CD4-positive, alpha-beta memory T cell (primary cell): ENCODE results near the gene ADGRG1. TPM values are rescaled to one million over a fixed set of nuclear protein-coding genes. Genes with fewer than 3 reads are reported as not detected.
A peak's percentile ranks its signal among the peaks of the same experiment; 100 is the strongest.

Experiments used
- CTCF ChIA-PET: fragments of 350-600 bp; sonication (Branson Sonifier 250); formaldehyde crosslinking; loops from one replicate; lab custom pipeline; 2021; ENCODE audit warnings: inconsistent platforms; ENCODE audit not compliant: partially characterized antibody; lab: Charles Lee
- POLR2A ChIA-PET: fragments of 350-600 bp; sonication (Branson Sonifier 250); formaldehyde crosslinking; loops from one replicate; lab custom pipeline; 2021; ENCODE audit not compliant: partially characterized antibody; lab: Charles Lee
- DNase-seq, 5 donors: peaks; one replicate each; pipeline versions ENCODE4 v3.0.0 to v3.0.0-alpha.2; 2020 to 2022; ENCODE audit warnings: mixed read lengths in 1 of 5
- H3K27ac ChIP-seq: one replicate; pipeline ENCODE4 v1.7.0; 2013; ENCODE audit warnings: low read depth, low read length
- H3K27me3 ChIP-seq: 2 replicates; pipeline ENCODE4 v1.7.0; 2013; ENCODE audit warnings: mild to moderate bottlenecking, low read length, moderate library complexity; ENCODE audit not compliant: insufficient read depth
- H3K36me3 ChIP-seq: 2 replicates; pipeline ENCODE4 v1.7.0; 2013; ENCODE audit warnings: mild to moderate bottlenecking, low read length, moderate library complexity; ENCODE audit not compliant: insufficient read depth
- H3K4me1 ChIP-seq: 2 replicates; pipeline ENCODE4 v1.7.0; 2013; ENCODE audit warnings: mild to moderate bottlenecking, low read length, moderate library complexity; ENCODE audit not compliant: insufficient read depth
- H3K4me3 ChIP-seq, 2 donors: one replicate each; pipeline ENCODE4 v1.7.0; 2013; ENCODE audit warnings: low read length in 2 of 2, mild to moderate bottlenecking in 1 of 2
- H3K9me3 ChIP-seq, 2 donors: one replicate each; pipeline ENCODE4 v1.7.0; 2013; ENCODE audit warnings: low read length in 2 of 2, control low read depth in 1 of 2; ENCODE audit not compliant: control insufficient read depth in 1 of 2
- H3K27ac Mint-ChIP-seq, 7 donors: one replicate each; pipeline ENCODE4 v1.8.0; 2020 to 2021; ENCODE audit warnings: mixed read lengths in 7 of 7, mild to moderate bottlenecking in 6 of 7, inconsistent platforms in 3 of 7, moderate library complexity in 3 of 7
- H3K27me3 Mint-ChIP-seq, 2 donors: one replicate each; pipeline ENCODE4 v1.8.0; 2020 to 2021; ENCODE audit warnings: mixed read lengths in 2 of 2
- H3K36me3 Mint-ChIP-seq, 2 donors: one replicate each; pipeline ENCODE4 v1.8.0; 2020 to 2021; ENCODE audit warnings: mixed read lengths in 2 of 2, inconsistent platforms in 1 of 2, mild to moderate bottlenecking in 1 of 2
- H3K4me1 Mint-ChIP-seq, 4 donors: one replicate each; pipeline ENCODE4 v1.8.0; 2020 to 2021; ENCODE audit warnings: mixed read lengths in 4 of 4, mild to moderate bottlenecking in 1 of 4
- H3K4me3 Mint-ChIP-seq, 8 donors: one replicate each; pipeline ENCODE4 v1.8.0; 2020 to 2021; ENCODE audit warnings: mixed read lengths in 8 of 8, mild to moderate bottlenecking in 7 of 8, moderate library complexity in 6 of 8, inconsistent platforms in 3 of 8
- H3K9me3 Mint-ChIP-seq, 8 donors: one replicate each; pipeline ENCODE4 v1.8.0; 2020 to 2021; ENCODE audit warnings: mixed read lengths in 8 of 8, mild to moderate bottlenecking in 5 of 8, inconsistent platforms in 3 of 8, moderate library complexity in 1 of 8
- intact Hi-C: fragments of 100-400 bp; cut with micrococcal nuclease; formaldehyde crosslinking; loops from one replicate; pipeline ENCODE4 v1.15.1; 2023
- polyA plus RNA-seq, 2 donors: library from polyadenylated mRNA; unstranded; fragments of 300-500 nt; fragmentation: Illumina TruSeq; gene quantifications; one replicate each; pipeline ENCODE4 v1.2.3, GENCODE V29; 2021
- total RNA-seq, 2 experiments: library from RNA; stranded (reverse); gene quantifications; one replicate each; pipeline ENCODE4 v1.2.3, GENCODE V29; 2021

ADGRG1 gene
- total and polyA plus RNA-seq, 4 experiments from 2014 or later, result 0.33 to 0.53 (median 0.41) TPM; not detected in 1

DNA sequence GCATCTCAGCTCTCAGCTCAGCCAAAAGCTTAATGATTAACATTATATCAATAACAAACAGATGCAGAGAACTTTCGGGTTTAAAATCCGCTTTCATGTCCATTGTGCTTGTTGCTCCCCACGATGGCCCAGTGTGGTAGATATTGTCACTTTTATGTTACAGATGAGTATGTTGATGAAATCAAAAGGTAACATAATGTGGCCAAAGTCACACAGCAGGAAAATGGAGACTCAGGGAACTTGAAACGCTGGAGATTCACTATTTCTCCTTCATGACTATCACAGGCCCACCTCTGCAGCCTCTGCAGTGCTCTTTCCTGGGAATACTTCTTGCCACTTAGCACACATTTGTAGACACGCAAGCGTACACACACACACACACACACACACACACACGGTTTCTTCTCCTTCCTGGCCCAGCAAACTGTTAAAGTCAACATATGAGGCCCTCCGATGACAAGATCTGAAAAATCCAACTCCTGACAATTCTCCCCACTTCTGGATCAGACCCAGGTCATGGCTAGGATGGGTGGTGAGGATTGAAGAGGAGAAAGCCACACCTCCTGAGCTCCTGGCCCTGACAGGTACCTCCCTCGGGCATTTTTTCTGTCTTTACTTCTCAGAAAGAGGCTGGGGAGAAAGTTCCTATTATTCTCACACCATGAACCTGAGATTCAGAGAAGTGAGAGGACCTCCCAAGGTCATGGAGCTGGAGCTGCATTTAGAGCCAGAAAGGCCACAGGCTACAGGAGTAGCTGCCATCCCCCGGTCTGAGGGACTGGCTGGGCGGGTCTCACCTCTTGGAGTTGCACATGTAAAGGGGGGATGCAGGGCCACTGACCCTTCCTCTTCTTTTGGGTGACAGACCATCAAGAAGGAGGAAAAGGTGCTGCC, 75.8 kb downstream of the ADGRG1 start:
- Mint-ChIP-seq H3K4me3 (no peak overlapping the region), H3K9me3 (peaks cover 0 to 3% (median 0%) of the 10 kb centered on the region in 8 donors), H3K4me1 (no peaks in the 10 kb centered on the region), H3K36me3 (no peaks in the 10 kb centered on the region), H3K27ac (peak overlapping the region in 1 of 7 donors; percentile 1), H3K27me3 (peaks cover 0 to 9% of the 10 kb centered on the region in 2 donors)
- intact Hi-C loops, result no loop called here
- CTCF ChIA-PET, result interaction anchor here (0.6 kb wide), 1 partner anchor 1255 kb away, joined by 3 read pairs; no protein-coding TSS in a partner anchor
- POLR2A ChIA-PET, result no interaction called here
- Histone ChIP-seq H3K27me3 (no peaks in the 10 kb centered on the region), H3K4me1 (no peaks in the 10 kb centered on the region), H3K4me3 (no peak overlapping the region), H3K9me3 (no peaks in the 10 kb centered on the region), H3K27ac (no peak overlapping the region), H3K36me3 (no peaks in the 10 kb centered on the region)
- no peak for DNase-seq

- Histone ChIP-seq H3K27me3 (no peaks in the 10 kb centered on the region), H3K27ac (no peak overlapping the region), H3K4me3 (no peak overlapping the region), H3K36me3 (no peaks in the 10 kb centered on the region), H3K9me3 (no peaks in the 10 kb centered on the region), H3K4me1 (no peaks in the 10 kb centered on the region)
- Mint-ChIP-seq H3K4me1 (no peaks in the 10 kb centered on the region), H3K4me3 (no peak overlapping the region), H3K27ac (no peak overlapping the region), H3K9me3 (peaks cover 0 to 3% (median 0%) of the 10 kb centered on the region in 8 donors), H3K27me3 (peaks cover 0 to 9% of the 10 kb centered on the region in 2 donors), H3K36me3 (no peaks in the 10 kb centered on the region)
- ChIA-PET CTCF (no interaction called here), POLR2A (no interaction called here)
- intact Hi-C loops, result no loop called here
- no peak for DNase-seq
Measured at GRCh38 chr16:57704905-57705852, 76.7 kb downstream of the ADGRG1 start.

- Histone ChIP-seq H3K27me3 (no peaks in the 10 kb centered on the region), H3K9me3 (no peaks in the 10 kb centered on the region), H3K4me3 (no peak overlapping the region), H3K36me3 (no peaks in the 10 kb centered on the region), H3K4me1 (no peaks in the 10 kb centered on the region), H3K27ac (no peak overlapping the region)
- H3K9me3 Mint-ChIP-seq, result peaks cover 0 to 3% (median 0%) of the 10 kb centered on the region in 8 donors
- no peak overlapping the region for H3K4me3 Mint-ChIP-seq
- no peaks in the 10 kb centered on the region for H3K36me3 Mint-ChIP-seq
- peaks cover 0 to 9% of the 10 kb centered on the region in 2 donors for H3K27me3 Mint-ChIP-seq
- POLR2A ChIA-PET, result no interaction called here
- H3K4me1 Mint-ChIP-seq, result no peaks in the 10 kb centered on the region
- DNase-seq, result no peak
- CTCF ChIA-PET, result no interaction called here
- intact Hi-C loops, result no loop called here
- no peak overlapping the region for H3K27ac Mint-ChIP-seq
Measured at GRCh38 chr16:57706717-57707116, 78.3 kb downstream of the ADGRG1 start.

- Mint-ChIP-seq H3K9me3 (peaks cover 0 to 3% (median 0%) of the 10 kb centered on the region in 8 donors), H3K27me3 (peaks cover 0 to 11% of the 10 kb centered on the region in 2 donors), H3K4me1 (no peaks in the 10 kb centered on the region), H3K4me3 (no peak overlapping the region), H3K27ac (no peak overlapping the region), H3K36me3 (no peaks in the 10 kb centered on the region)
- no peak overlapping the region for H3K4me3 ChIP-seq
- intact Hi-C loops, result no loop called here
- H3K9me3 ChIP-seq, result no peaks in the 10 kb centered on the region
- no peaks in the 10 kb centered on the region for H3K36me3 ChIP-seq
- CTCF ChIA-PET, result no interaction called here
- POLR2A ChIA-PET, result no interaction called here
- H3K4me1 ChIP-seq, result no peaks in the 10 kb centered on the region
- no peaks in the 10 kb centered on the region for H3K27me3 ChIP-seq
- no peak overlapping the region for H3K27ac ChIP-seq
- DNase-seq, result no peak
Measured at GRCh38 chr16:57707331-57707730, 78.9 kb downstream of the ADGRG1 start.

DNA sequence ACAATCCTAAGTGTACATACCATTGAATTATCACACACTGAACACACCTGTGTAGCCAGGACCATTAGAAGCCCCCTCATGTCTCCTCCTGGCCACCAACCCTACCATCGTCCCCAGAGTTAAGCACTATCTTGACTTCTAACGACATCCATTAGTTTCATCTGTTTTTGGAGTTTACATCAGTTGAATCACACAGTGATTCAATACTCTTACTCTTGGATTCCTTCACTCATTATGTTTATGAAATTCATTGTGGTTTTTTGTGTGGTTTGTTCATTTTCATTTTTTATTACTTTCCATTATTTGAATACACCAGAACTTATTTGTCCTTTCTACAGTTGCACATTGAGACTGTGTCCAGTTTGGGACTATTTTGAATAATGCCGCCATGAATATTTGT, 79.7 kb downstream of the ADGRG1 start:
- Histone ChIP-seq H3K4me3 (no peak overlapping the region), H3K9me3 (no peaks in the 10 kb centered on the region), H3K4me1 (no peaks in the 10 kb centered on the region), H3K36me3 (no peaks in the 10 kb centered on the region), H3K27ac (no peak overlapping the region), H3K27me3 (no peaks in the 10 kb centered on the region)
- Mint-ChIP-seq H3K4me3 (no peak overlapping the region), H3K36me3 (no peaks in the 10 kb centered on the region), H3K4me1 (no peaks in the 10 kb centered on the region), H3K27ac (no peak overlapping the region), H3K9me3 (peaks cover 0 to 3% (median 0%) of the 10 kb centered on the region in 8 donors), H3K27me3 (peaks cover 0 to 12% of the 10 kb centered on the region in 2 donors)
- intact Hi-C loops, result no loop called here
- DNase-seq, result no peak
- CTCF ChIA-PET, result no interaction called here
- POLR2A ChIA-PET, result no interaction called here

- H3K4me3 Mint-ChIP-seq, result no peak overlapping the region
- POLR2A ChIA-PET, result no interaction called here
- no peak for DNase-seq
- no peaks in the 10 kb centered on the region for H3K27me3 ChIP-seq
- intact Hi-C loops, result no loop called here
- peaks cover 0 to 12% of the 10 kb centered on the region in 2 donors for H3K27me3 Mint-ChIP-seq
- no peaks in the 10 kb centered on the region for H3K36me3 ChIP-seq
- no peaks in the 10 kb centered on the region for H3K4me1 ChIP-seq
- H3K27ac Mint-ChIP-seq, result no peak overlapping the region
- H3K9me3 ChIP-seq, result no peaks in the 10 kb centered on the region
- no peaks in the 10 kb centered on the region for H3K36me3 Mint-ChIP-seq
- no peak overlapping the region for H3K4me3 ChIP-seq
- no peaks in the 10 kb centered on the region for H3K4me1 Mint-ChIP-seq
- no peak overlapping the region for H3K27ac ChIP-seq
- H3K9me3 Mint-ChIP-seq, result peaks cover 0 to 3% (median 0%) of the 10 kb centered on the region in 8 donors
- CTCF ChIA-PET, result interaction anchor here (1.0 kb wide), 1 partner anchor 46 kb away, joined by 3 read pairs; no protein-coding TSS in a partner anchor
Measured at GRCh38 chr16:57709663-57710062, 81.2 kb downstream of the ADGRG1 start.

- Mint-ChIP-seq H3K4me3 (no peak overlapping the region), H3K27ac (peak overlapping the region in 1 of 7 donors; percentile 46), H3K27me3 (peaks cover 0 to 14% of the 10 kb centered on the region in 2 donors), H3K4me1 (no peaks in the 10 kb centered on the region), H3K9me3 (peaks cover 0 to 3% (median 0%) of the 10 kb centered on the region in 8 donors), H3K36me3 (no peaks in the 10 kb centered on the region)
- H3K36me3 ChIP-seq, result no peaks in the 10 kb centered on the region
- CTCF ChIA-PET, result no interaction called here
- POLR2A ChIA-PET, result interaction anchor here (1.2 kb wide), 1 partner anchor 24 kb away, joined by 4 read pairs; the partner anchor contains the start of gene KATNB1
- no peaks in the 10 kb centered on the region for H3K9me3 ChIP-seq
- intact Hi-C loops, result no loop called here
- no peak overlapping the region for H3K27ac ChIP-seq
- H3K27me3 ChIP-seq, result no peaks in the 10 kb centered on the region
- DNase-seq, result no peak
- H3K4me1 ChIP-seq, result no peaks in the 10 kb centered on the region
- no peak overlapping the region for H3K4me3 ChIP-seq
Measured at GRCh38 chr16:57711346-57711745, 82.9 kb downstream of the ADGRG1 start.
